ENCODE data around the gene MDFI. TPM values are rescaled to one million over a fixed set of nuclear protein-coding genes. Genes with fewer than 3 reads are reported as not detected.
A peak's percentile ranks its signal among the peaks of the same experiment; 100 is the strongest.

MDFI gene
- total and polyA plus RNA-seq, 7 donors = 0.53 to 3.0 (median 0.93) TPM

GRCh38 chr6:41637194-41638001 is 870 bp upstream of the MDFI start:
- H3K9me3 ChIP-seq = no peaks in the 10 kb centered on the region
- DNase-seq (no peak), ATAC-seq (no peak)
- peak overlapping the region; percentile 64 for H3K4me3 ChIP-seq
- WGBS, 3 donors = 36 to 41% (median 38%) methylated on average over 47 to 54 of the region's 54 CpGs
- no peak overlapping the region for H3K27ac ChIP-seq
- peaks cover 10% of the 10 kb centered on the region for H3K4me1 ChIP-seq
- peaks cover 0 to 58% (median 32%) of the 10 kb centered on the region in 3 donors for H3K27me3 ChIP-seq (ENCODE audit: insufficient read depth in 3 of 3, low read length in 2 of 3)
- no peaks in the 10 kb centered on the region for H3K36me3 ChIP-seq (ENCODE audit: insufficient read depth in 1 of 2, low read depth in 1 of 2)
- intact Hi-C loops (cut with DNase I) = no loop called here
- TF ChIP-seq CTCF (IDR thresholded peaks at IDR 0.05) = no peak

GRCh38 chr6:41638935-41639808 is 904 bp downstream of the MDFI start:
- H3K36me3 ChIP-seq (ENCODE audit: insufficient read depth in 1 of 2, low read depth in 1 of 2) = no peaks in the 10 kb centered on the region
- H3K4me3 ChIP-seq = peak overlapping the region; percentile 64
- H3K9me3 ChIP-seq = no peaks in the 10 kb centered on the region
- ATAC-seq (peak in 3 of 4 donors; percentile 11 to 49 (median 15)), DNase-seq (no peak)
- WGBS, 3 donors = 12 to 14% (median 13%) methylated on average over 39 to 40 of the region's 40 CpGs
- H3K27ac ChIP-seq = no peak overlapping the region
- peaks cover 0 to 56% (median 32%) of the 10 kb centered on the region in 3 donors for H3K27me3 ChIP-seq (ENCODE audit: insufficient read depth in 3 of 3, low read length in 2 of 3)
- TF ChIP-seq CTCF (IDR thresholded peaks at IDR 0.05) = no peak
- H3K4me1 ChIP-seq = peaks cover 10% of the 10 kb centered on the region
- intact Hi-C loops (cut with DNase I) = no loop called here

- 35 to 57% (median 41%) methylated on average over 8 of the region's 8 CpGs for WGBS, 3 donors
- Histone ChIP-seq H3K27me3 (ENCODE audit: insufficient read depth in 3 of 3, low read length in 2 of 3) (peaks cover 0 to 56% (median 32%) of the 10 kb centered on the region in 3 donors), H3K4me1 (peaks cover 10% of the 10 kb centered on the region), H3K36me3 (ENCODE audit: insufficient read depth in 1 of 2, low read depth in 1 of 2) (no peaks in the 10 kb centered on the region), H3K27ac (no peak overlapping the region), H3K9me3 (no peaks in the 10 kb centered on the region), H3K4me3 (no peak overlapping the region)
- DNase-seq (no peak), ATAC-seq (no peak)
- no peak for TF ChIP-seq CTCF (IDR thresholded peaks at IDR 0.05)
- intact Hi-C loops (cut with DNase I) = no loop called here
Measured at GRCh38 chr6:41639809-41640371, 1.6 kb downstream of the MDFI start.

- H3K27ac ChIP-seq = no peak overlapping the region
- ATAC-seq (peak in 3 of 4 donors; percentile 7 to 23 (median 8)), DNase-seq (no peak)
- H3K4me1 ChIP-seq = peaks cover 10% of the 10 kb centered on the region
- 46 to 73% (median 55%) methylated on average over 7 of the region's 7 CpGs for WGBS, 3 donors
- TF ChIP-seq CTCF (IDR thresholded peaks at IDR 0.05) = no peak
- H3K4me3 ChIP-seq = no peak overlapping the region
- H3K9me3 ChIP-seq = no peaks in the 10 kb centered on the region
- peaks cover 0 to 56% (median 32%) of the 10 kb centered on the region in 3 donors for H3K27me3 ChIP-seq (ENCODE audit: insufficient read depth in 3 of 3, low read length in 2 of 3)
- intact Hi-C loops (cut with DNase I) = no loop called here
- no peaks in the 10 kb centered on the region for H3K36me3 ChIP-seq (ENCODE audit: insufficient read depth in 1 of 2, low read depth in 1 of 2)
Measured at GRCh38 chr6:41640426-41640825, 2.2 kb downstream of the MDFI start.
